Neural cell (in vitro differentiated cells): ENCODE results near the gene OLFM4. TPM values are rescaled to one million over a fixed set of nuclear protein-coding genes. Genes with fewer than 3 reads are reported as not detected.

Experiments used
- H2AFZ ChIP-seq: fragments of 200-600, 300-800 bp; sonication (generic), shearing (Covaris generic); 2 replicates; pipeline ENCODE4 v1.6.0; 2014; ENCODE audit warnings: low read depth, mild to moderate bottlenecking, antibody characterized with exemption, low read length, moderate library complexity
- H3F3A ChIP-seq: fragments of 200-600 bp; shearing (Covaris generic); 2 replicates; pipeline ENCODE4 v1.6.1; 2016; ENCODE audit warnings: mild to moderate bottlenecking, moderate library complexity, mixed read lengths, antibody characterized with exemption, low read length; ENCODE audit not compliant: insufficient read depth, poor library complexity, severe bottlenecking
- H3K27ac ChIP-seq: fragments of 200-600, 300-800 bp; sonication (generic), shearing (Covaris generic); 2 replicates; pipeline ENCODE4 v1.5.1; 2014; ENCODE audit warnings: mild to moderate bottlenecking, low read length, moderate library complexity
- H3K27me3 ChIP-seq: fragments of 300-800, 200-600 bp; sonication (generic), shearing (Covaris generic); 2 replicates; pipeline ENCODE4 v1.6.0; 2014; ENCODE audit warnings: mild to moderate bottlenecking, low read depth, low read length, moderate library complexity; ENCODE audit not compliant: insufficient read depth
- H3K36me3 ChIP-seq: fragments of 300-800, 200-600 bp; sonication (generic), shearing (Covaris generic); 2 replicates; pipeline ENCODE4 v1.5.1; 2014; ENCODE audit warnings: mild to moderate bottlenecking, antibody characterized with exemption, low read length, moderate library complexity; ENCODE audit not compliant: insufficient read depth
- H3K4me2 ChIP-seq: fragments of 300-800, 200-600 bp; sonication (generic), shearing (Covaris generic); 2 replicates; pipeline ENCODE4 v1.6.0; 2014; ENCODE audit warnings: mild to moderate bottlenecking, low read length
- H3K4me3 ChIP-seq: fragments of 300-800, 200-600 bp; sonication (generic), shearing (Covaris generic); 2 replicates; pipeline ENCODE4 v1.5.1; 2014; ENCODE audit warnings: mild to moderate bottlenecking, low read length, moderate library complexity
- H3K79me2 ChIP-seq: fragments of 200-600 bp; shearing (Covaris generic); replicated peaks from 2 replicates; pipeline ENCODE4 v1.6.0; 2014; ENCODE audit warnings: mild to moderate bottlenecking, low read length, moderate library complexity; ENCODE audit not compliant: insufficient read depth
- H3K9ac ChIP-seq: fragments of 300-800, 200-600 bp; sonication (generic), shearing (Covaris generic); 2 replicates; pipeline ENCODE4 v1.6.1; 2016; ENCODE audit warnings: mild to moderate bottlenecking, low read length, mixed read lengths
- H3K9me2 ChIP-seq: fragments of 200-600 bp; shearing (Covaris generic); 2 replicates; pipeline ENCODE4 v1.6.1; 2016; ENCODE audit warnings: mild to moderate bottlenecking, low read length, mixed read lengths; ENCODE audit not compliant: insufficient read depth
- H3K9me3 ChIP-seq: fragments of 200-600, 300-800 bp; sonication (generic), shearing (Covaris generic); 2 replicates; pipeline ENCODE4 v1.6.1; 2016; ENCODE audit warnings: mild to moderate bottlenecking, mixed run types, low read length, moderate library complexity, mixed read lengths
- H4K20me1 ChIP-seq: fragments of 200-600 bp; shearing (Covaris generic); 2 replicates; pipeline ENCODE4 v1.6.1; 2016; ENCODE audit warnings: mild to moderate bottlenecking, mixed run types; ENCODE audit not compliant: insufficient read depth
- CTCF ChIP-seq: fragments of 450-650 bp; IDR thresholded peaks from 2 replicates; pipeline ENCODE4 v1.5.1; 2014; ENCODE audit warnings: antibody characterized with exemption, mild to moderate bottlenecking, moderate library complexity; ENCODE audit not compliant: poor library complexity, severe bottlenecking
- EP300 ChIP-seq: fragments of 450-650 bp; conservative IDR thresholded peaks from 2 replicates; pipeline ENCODE4 v1.6.1; 2014; ENCODE audit warnings: antibody characterized with exemption, mild to moderate bottlenecking, moderate library complexity; ENCODE audit not compliant: poor library complexity, severe bottlenecking
- EZH2 ChIP-seq: fragments of 200-600, 300-800 bp; shearing (Covaris generic), sonication (generic); IDR thresholded peaks from 2 replicates; pipeline ENCODE4 v1.6.1; 2014; ENCODE audit warnings: antibody characterized with exemption, low read length, borderline replicate concordance, mild to moderate bottlenecking; ENCODE audit not compliant: insufficient read depth, poor library complexity, severe bottlenecking
- MXI1 ChIP-seq: fragments of 450-650 bp; conservative IDR thresholded peaks from 2 replicates; pipeline ENCODE4 v1.6.1; 2014; ENCODE audit warnings: antibody characterized with exemption, mild to moderate bottlenecking; ENCODE audit not compliant: poor library complexity, severe bottlenecking
- POLR2AphosphoS5 ChIP-seq: IDR thresholded peaks from 2 replicates; pipeline ENCODE4 v1.6.1; 2012
- RAD21 ChIP-seq: fragments of 450-650 bp; conservative IDR thresholded peaks from 2 replicates; pipeline ENCODE4 v1.6.1; 2014; ENCODE audit warnings: antibody characterized with exemption, mild to moderate bottlenecking, moderate library complexity
- REST ChIP-seq: IDR thresholded peaks from 2 replicates; pipeline ENCODE4 v1.6.1; 2012; ENCODE audit warnings: borderline replicate concordance
- SMC3 ChIP-seq: fragments of 450-650 bp; conservative IDR thresholded peaks from 2 replicates; pipeline ENCODE4 v1.6.1; 2014; ENCODE audit warnings: antibody characterized with exemption, mild to moderate bottlenecking, moderate library complexity; ENCODE audit not compliant: poor library complexity
- TAF1 ChIP-seq: IDR thresholded peaks from 2 replicates; pipeline ENCODE4 v1.6.1; 2012; ENCODE audit warnings: low read depth
- polyA plus RNA-seq: library from polyadenylated mRNA; depleted of rRNA; stranded (reverse); fragments of >200 nt; gene quantifications from 2 replicates; pipeline ENCODE4 v1.2.3, GENCODE V29; 2014

Gene OLFM4
- polyA plus RNA-seq, 1 donor from 2014 or later, result 0.46 TPM

DNA sequence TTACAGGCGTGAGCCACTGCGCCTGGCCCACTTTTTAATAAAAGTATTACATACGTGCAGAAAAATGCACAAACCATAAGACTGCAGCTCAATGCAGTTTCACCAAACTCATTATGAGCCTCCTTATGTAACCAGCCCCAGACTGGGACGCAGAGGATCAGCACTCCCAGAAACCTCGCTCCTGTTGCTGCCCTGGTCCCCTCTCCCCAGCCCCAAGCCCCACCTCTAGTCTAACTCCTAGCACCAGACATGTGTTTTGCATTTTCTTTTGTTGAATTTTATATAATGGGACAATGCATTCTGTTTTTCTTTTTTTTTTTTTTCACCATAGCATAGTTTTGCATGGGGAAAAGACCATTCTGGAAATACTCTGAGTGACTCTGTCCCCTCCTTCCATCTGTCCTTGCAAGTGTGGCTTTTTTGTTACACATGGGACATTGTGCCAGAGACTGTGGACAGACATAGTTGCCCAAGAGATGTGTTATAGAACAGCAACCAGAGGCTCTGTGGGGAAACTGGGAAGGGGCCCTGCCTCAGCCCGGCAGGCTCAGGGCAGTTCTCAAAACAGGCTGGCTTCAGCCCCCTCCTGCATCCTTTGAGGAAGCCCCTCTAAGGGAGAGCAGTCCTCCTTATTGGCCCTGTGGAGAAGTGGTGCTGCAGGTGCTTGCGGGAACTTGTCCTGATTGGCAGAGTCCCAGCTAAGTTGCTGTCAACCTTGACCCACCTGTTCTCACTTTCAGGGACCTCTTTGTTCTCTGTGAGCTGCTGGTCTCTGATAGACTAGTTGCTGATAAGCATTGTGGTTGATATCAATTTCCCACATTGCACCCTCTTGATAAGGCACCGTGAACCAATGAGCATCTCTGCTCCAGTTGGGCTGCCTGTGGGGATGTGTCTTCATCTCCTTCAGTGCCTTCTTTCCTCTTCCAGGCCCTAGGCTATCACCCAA, 13.8 kb upstream of the OLFM4 start:
- Histone ChIP-seq H3K36me3 (no peaks in the 10 kb centered on the region), H3K27me3 (no peaks in the 10 kb centered on the region), H3K9me2 (no peaks in the 10 kb centered on the region), H3K9me3 (peaks cover 4% of the 10 kb centered on the region), H3K4me3 (no peak overlapping the region), H3K27ac (no peak overlapping the region), H4K20me1 (no peaks in the 10 kb centered on the region), H3K9ac (no peak overlapping the region), H3K79me2 (no peaks in the 10 kb centered on the region), H3K4me2 (no peak overlapping the region), H3F3A (no peaks in the 10 kb centered on the region), H2AFZ (no peak overlapping the region)
- TF ChIP-seq EZH2, result no peak
- no peak for TF ChIP-seq SMC3
- TF ChIP-seq CTCF, result no peak
- no peak for TF ChIP-seq RAD21
- no peak for TF ChIP-seq TAF1
- TF ChIP-seq REST, result no peak
- no peak for TF ChIP-seq MXI1
- TF ChIP-seq EP300, result no peak

DNA sequence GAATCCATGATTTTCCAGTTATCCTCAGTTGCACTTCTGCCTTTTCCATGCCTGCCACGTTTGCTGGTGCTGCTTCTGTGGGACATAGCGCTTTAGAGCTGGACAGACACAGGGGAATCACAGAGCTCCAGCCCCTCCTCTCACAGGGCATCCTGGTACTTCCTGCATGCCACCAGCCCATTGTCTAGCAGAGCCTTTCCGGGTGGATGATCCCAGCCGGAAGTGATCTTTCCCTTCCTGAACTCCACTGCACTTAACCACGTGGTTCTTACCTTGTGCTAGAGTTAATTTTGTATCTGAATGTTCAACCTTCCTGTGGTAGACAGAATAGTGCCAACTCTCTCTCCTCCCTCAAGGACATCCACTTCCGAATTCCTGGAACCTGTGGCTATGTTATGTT, 12.6 kb upstream of the OLFM4 start:
- Histone ChIP-seq H3K9me2 (no peaks in the 10 kb centered on the region), H3F3A (no peaks in the 10 kb centered on the region), H3K4me2 (no peak overlapping the region), H4K20me1 (no peaks in the 10 kb centered on the region), H3K27ac (no peak overlapping the region), H3K9me3 (peaks cover 4% of the 10 kb centered on the region), H3K79me2 (no peaks in the 10 kb centered on the region), H3K27me3 (no peaks in the 10 kb centered on the region), H3K9ac (no peak overlapping the region), H2AFZ (no peak overlapping the region), H3K36me3 (no peaks in the 10 kb centered on the region), H3K4me3 (no peak overlapping the region)
- TF ChIP-seq RAD21 (no peak), SMC3 (no peak), REST (no peak), EZH2 (no peak), POLR2AphosphoS5 (no peak), EP300 (no peak), CTCF (no peak), MXI1 (no peak), TAF1 (no peak)
